ENCODE data around the gene GPR87. TPM values are rescaled to one million over a fixed set of nuclear protein-coding genes. Genes with fewer than 3 reads are reported as not detected.

The GPR87 gene
- total RNA-seq, 1 donor, result 0.43 TPM

DNA sequence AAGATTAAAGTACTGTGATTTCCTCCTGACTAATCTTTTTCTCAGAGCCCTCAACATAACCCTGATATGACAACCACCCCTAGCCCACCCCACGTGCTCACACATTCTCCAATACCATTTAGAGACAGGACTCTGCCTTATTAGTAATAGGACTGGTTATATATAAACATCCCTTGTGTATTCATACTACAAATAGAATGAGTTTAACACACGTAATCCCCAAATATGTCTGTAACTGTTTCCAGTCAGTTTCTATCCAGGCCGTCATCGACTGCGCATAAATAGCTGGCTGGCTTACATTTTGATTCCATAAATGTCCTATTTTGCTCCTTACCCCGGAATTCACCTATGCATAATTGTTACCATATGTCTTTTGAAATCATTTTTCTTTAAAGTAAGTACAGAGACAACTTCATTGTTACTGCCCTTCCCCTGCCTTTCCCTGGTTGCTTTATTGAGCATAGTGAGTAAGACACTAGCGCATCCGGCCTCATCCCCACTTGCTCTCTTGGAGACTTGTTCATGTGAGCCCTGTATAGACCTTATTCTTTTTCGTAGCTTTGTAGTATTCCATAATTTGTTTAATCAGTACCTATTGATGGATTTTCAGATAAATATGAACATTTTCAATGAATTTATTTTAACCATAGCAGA is 34.8 kb downstream of the GPR87 start:
- DNase-seq (ENCODE audit: low read depth), result peak; percentile 73
- TF ChIP-seq, protein P1, sequence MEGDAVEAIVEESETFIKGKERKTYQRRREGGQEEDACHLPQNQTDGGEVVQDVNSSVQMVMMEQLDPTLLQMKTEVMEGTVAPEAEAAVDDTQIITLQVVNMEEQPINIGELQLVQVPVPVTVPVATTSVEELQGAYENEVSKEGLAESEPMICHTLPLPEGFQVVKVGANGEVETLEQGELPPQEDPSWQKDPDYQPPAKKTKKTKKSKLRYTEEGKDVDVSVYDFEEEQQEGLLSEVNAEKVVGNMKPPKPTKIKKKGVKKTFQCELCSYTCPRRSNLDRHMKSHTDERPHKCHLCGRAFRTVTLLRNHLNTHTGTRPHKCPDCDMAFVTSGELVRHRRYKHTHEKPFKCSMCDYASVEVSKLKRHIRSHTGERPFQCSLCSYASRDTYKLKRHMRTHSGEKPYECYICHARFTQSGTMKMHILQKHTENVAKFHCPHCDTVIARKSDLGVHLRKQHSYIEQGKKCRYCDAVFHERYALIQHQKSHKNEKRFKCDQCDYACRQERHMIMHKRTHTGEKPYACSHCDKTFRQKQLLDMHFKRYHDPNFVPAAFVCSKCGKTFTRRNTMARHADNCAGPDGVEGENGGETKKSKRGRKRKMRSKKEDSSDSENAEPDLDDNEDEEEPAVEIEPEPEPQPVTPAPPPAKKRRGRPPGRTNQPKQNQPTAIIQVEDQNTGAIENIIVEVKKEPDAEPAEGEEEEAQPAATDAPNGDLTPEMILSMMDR (IDR thresholded peaks at IDR 0.05; ENCODE audit: insufficient read depth, low read depth, low read length), result no peak
- no peak overlapping the region for H3K4me3 ChIP-seq (ENCODE audit: low read depth, low read length)

DNA sequence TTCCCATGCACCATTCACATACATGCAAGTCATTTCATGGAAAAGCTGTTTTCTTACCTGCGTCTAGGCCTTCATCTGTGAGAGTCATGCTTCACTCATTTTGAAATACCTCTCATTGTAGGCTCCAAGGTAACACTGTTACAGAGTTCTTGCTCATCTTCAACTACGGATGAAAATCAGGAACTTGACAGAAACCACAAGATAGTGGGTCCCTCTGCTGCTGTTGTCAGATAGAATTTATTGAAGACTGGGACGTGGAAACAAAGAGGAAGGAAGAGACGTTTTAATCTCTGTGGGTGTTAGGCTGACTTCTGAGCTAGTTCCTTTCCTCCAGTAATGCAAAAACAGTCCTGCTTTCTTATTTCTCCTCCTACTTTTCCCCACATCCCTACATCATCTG is 38.4 kb downstream of the GPR87 start, which contains the start of gene P2RY14:
Gene P2RY14, minus strand, starts transcription at position 313 of the 400 bp plus-strand sequence. CDS start 64,226 bp downstream, outside the sequence.
- no peak for DNase-seq (ENCODE audit: low read depth)
- H3K4me3 ChIP-seq (ENCODE audit: low read depth, low read length), result no peak within 1 kb of the TSS
- TF ChIP-seq, protein P1 (IDR thresholded peaks at IDR 0.05; ENCODE audit: insufficient read depth, low read depth, low read length), result no peak

DNA sequence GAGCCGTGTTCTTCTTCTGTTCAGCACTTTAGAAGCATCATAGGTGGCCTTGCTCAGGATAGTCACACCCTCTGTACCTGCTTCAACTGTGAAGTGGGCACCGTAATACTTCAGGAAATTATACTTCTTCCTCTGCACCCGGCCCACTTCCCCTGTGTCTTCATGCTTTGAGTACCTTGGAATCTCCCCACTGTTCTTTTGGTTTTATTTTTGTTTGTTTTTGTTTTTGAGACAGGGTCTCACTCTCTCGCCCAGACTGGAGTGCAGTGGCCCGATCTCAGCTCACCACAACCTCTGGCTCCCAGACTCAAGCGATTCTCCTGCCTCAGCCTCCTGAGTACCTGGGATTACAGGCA is 40.0 kb downstream of the GPR87 start:
- TF ChIP-seq, protein P1 (IDR thresholded peaks at IDR 0.05; ENCODE audit: insufficient read depth, low read depth, low read length), result no peak
- no peak overlapping the region for H3K4me3 ChIP-seq (ENCODE audit: low read depth, low read length)
- DNase-seq (ENCODE audit: low read depth), result no peak

DNA sequence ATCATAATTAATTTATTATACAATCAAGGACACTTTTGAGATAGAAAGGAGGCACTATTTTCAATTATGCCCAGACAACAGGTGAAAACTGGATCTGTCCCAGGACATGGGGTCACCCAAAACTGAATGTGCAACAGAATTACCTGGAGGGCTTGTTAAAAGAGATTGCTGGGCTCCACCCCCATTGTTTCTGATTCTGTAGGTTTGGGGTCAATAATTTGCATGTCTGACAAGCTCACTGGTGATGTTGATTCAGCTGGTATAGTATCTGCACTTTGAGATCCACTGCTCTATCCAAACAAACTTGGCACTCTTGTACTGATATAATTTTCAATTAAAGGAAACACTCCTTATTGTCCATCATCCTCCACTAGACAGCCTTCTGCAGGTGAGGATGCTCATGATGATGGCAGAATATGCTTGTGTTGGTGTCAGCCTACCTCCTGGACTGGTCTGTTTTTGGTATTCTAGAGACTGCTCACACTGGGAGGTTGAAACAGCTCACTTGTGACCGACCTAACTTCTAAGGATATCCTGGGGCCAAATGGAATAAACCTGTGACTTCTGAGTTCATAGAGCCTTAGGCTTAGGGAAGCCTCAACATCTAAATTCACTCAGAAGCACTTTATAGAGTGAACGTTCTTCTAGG is 40.5 kb downstream of the GPR87 start:
- no peak for DNase-seq (ENCODE audit: low read depth)
- no peak overlapping the region for H3K4me3 ChIP-seq (ENCODE audit: low read depth, low read length)
- TF ChIP-seq, protein P1 (IDR thresholded peaks at IDR 0.05; ENCODE audit: insufficient read depth, low read depth, low read length), result no peak

DNA sequence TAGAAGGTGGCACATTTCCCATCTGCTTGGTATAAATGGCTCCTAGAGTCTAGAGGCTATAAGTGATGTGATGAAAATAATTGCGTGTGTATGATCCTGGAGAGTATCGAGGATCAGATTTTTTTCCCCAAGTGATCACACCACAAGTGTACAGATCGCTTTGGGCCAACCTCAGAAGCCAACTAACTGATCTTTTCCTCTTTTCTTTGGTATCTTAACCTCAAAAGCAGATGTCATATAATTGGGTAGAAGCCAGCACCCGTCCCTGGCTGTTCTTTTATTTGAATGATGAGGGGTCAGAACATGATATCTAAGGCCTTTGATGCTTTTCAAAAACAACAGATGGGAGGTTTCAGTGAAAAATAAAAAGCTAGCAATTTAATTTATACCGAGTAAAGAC is 41.5 kb downstream of the GPR87 start:
- DNase-seq (ENCODE audit: low read depth), result no peak
- TF ChIP-seq, protein P1 (IDR thresholded peaks at IDR 0.05; ENCODE audit: insufficient read depth, low read depth, low read length), result no peak

DNA sequence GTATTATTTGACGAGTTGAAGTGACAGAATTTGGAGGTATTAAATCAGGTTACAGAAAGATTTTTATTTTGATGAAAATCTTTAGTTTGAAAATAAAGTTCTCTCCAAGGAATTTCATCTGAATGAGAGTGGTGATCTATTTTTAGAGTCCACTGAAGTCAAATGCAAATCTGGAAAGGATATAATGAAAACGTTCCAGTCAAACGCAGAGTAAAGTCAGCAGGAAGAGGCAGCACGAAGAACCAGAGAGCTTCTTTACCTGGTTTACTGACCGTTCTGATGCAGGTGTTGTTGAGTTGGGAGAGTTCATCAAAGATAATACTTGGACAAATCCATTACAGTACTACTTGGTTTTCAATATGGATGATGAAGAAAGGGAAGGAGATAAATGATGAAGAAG is 47.0 kb downstream of the GPR87 start:
- TF ChIP-seq, protein P1 (IDR thresholded peaks at IDR 0.05; ENCODE audit: insufficient read depth, low read depth, low read length), result no peak
- H3K4me3 ChIP-seq (ENCODE audit: low read depth, low read length), result no peak overlapping the region
- no peak for DNase-seq (ENCODE audit: low read depth)

More for the DNA sequence above, 41.5 kb downstream of the GPR87 start:
- no peak overlapping the region for H3K4me3 ChIP-seq (ENCODE audit: low read depth, low read length)
